HEK293 (cell line): ENCODE results near the gene MTOR.

ENCODE experiments used
- BCL11B ChIP-seq: fragments of 450-650 bp; formaldehyde crosslinking; IDR thresholded peaks from 2 replicates; pipeline ENCODE4 v1.5.1; 2016; ENCODE audit warnings: low read depth, missing biosample characterization, missing genetic modification characterization
- GLI4 ChIP-seq: fragments of 450-650 bp; formaldehyde crosslinking; IDR thresholded peaks from 2 replicates; pipeline ENCODE4 v1.5.1; 2016; ENCODE audit warnings: missing biosample characterization, missing genetic modification characterization
- ZBTB11 ChIP-seq: fragments of 450-650 bp; formaldehyde crosslinking; conservative IDR thresholded peaks from 2 replicates; pipeline ENCODE4 v1.5.1; 2016; ENCODE audit warnings: low read depth, missing biosample characterization, missing genetic modification characterization
- ZBTB21 ChIP-seq: fragments of 450-650 bp; formaldehyde crosslinking; IDR thresholded peaks from 2 replicates; pipeline ENCODE4 v1.5.1; 2017; ENCODE audit warnings: missing biosample characterization, missing genetic modification characterization
- ZBTB7A ChIP-seq: fragments of 450-650 bp; formaldehyde crosslinking; IDR thresholded peaks from 2 replicates; pipeline ENCODE4 v1.5.1; 2016; ENCODE audit warnings: low read depth, missing biosample characterization, missing genetic modification characterization
- ZBTB8A ChIP-seq: fragments of 450-650 bp; formaldehyde crosslinking; IDR thresholded peaks from 2 replicates; pipeline ENCODE4 v1.5.1; 2016; ENCODE audit warnings: missing biosample characterization, missing genetic modification characterization
- ZNF114 ChIP-seq: fragments of 450-650 bp; formaldehyde crosslinking; IDR thresholded peaks from 2 replicates; pipeline ENCODE4 v1.5.0; 2017; ENCODE audit warnings: missing biosample characterization, missing genetic modification characterization
- ZNF132 ChIP-seq: fragments of 450-650 bp; formaldehyde crosslinking; IDR thresholded peaks from 2 replicates; pipeline ENCODE4 v1.5.1; 2017; ENCODE audit warnings: missing biosample characterization, missing genetic modification characterization, borderline replicate concordance
- ZNF202 ChIP-seq: fragments of 450-650 bp; formaldehyde crosslinking; IDR thresholded peaks from 2 replicates; pipeline ENCODE4 v1.5.1; 2016; ENCODE audit warnings: missing biosample characterization, missing genetic modification characterization, borderline replicate concordance
- ZNF221 ChIP-seq: fragments of 450-650 bp; formaldehyde crosslinking; IDR thresholded peaks from 2 replicates; pipeline ENCODE4 v1.5.1; 2017; ENCODE audit warnings: missing biosample characterization, missing genetic modification characterization, borderline replicate concordance
- ZNF223 ChIP-seq: fragments of 450-650 bp; formaldehyde crosslinking; IDR thresholded peaks from 2 replicates; pipeline ENCODE4 v1.5.1; 2016; ENCODE audit warnings: missing biosample characterization, missing genetic modification characterization
- ZNF292 ChIP-seq: fragments of 450-650 bp; formaldehyde crosslinking; IDR thresholded peaks from 2 replicates; pipeline ENCODE4 v1.5.1; 2016; ENCODE audit warnings: low read depth, missing biosample characterization, missing genetic modification characterization, borderline replicate concordance
- ZNF335 ChIP-seq: fragments of 450-650 bp; formaldehyde crosslinking; conservative IDR thresholded peaks from 2 replicates; pipeline ENCODE4 v1.5.1; 2016; ENCODE audit warnings: missing biosample characterization, missing genetic modification characterization
- ZNF341 ChIP-seq: fragments of 450-650 bp; formaldehyde crosslinking; IDR thresholded peaks from 2 replicates; pipeline ENCODE4; 2016; ENCODE audit warnings: low read depth, missing biosample characterization, missing genetic modification characterization
- ZNF354C ChIP-seq: fragments of 450-650 bp; formaldehyde crosslinking; IDR thresholded peaks from 2 replicates; pipeline ENCODE4 v1.5.1; 2016; ENCODE audit warnings: missing biosample characterization, missing genetic modification characterization, low read depth, borderline replicate concordance
- ZNF416 ChIP-seq: fragments of 450-650 bp; formaldehyde crosslinking; IDR thresholded peaks from 2 replicates; pipeline ENCODE4 v1.5.1; 2016; ENCODE audit warnings: missing biosample characterization, missing genetic modification characterization
- ZNF501 ChIP-seq: fragments of 450-650 bp; formaldehyde crosslinking; IDR thresholded peaks from 2 replicates; pipeline ENCODE4 v1.5.1; 2016; ENCODE audit warnings: missing biosample characterization, missing genetic modification characterization
- ZNF518A ChIP-seq: fragments of 450-650 bp; formaldehyde crosslinking; conservative IDR thresholded peaks from 2 replicates; pipeline ENCODE4 v1.5.1; 2016; ENCODE audit warnings: low read depth, missing biosample characterization, missing genetic modification characterization
- ZNF521 ChIP-seq: fragments of 450-650 bp; formaldehyde crosslinking; IDR thresholded peaks from 2 replicates; pipeline ENCODE4 v1.5.1; 2017; ENCODE audit warnings: missing biosample characterization, mild to moderate bottlenecking, missing genetic modification characterization
- ZNF529 ChIP-seq: fragments of 450-650 bp; formaldehyde crosslinking; IDR thresholded peaks from 2 replicates; pipeline ENCODE4 v1.5.1; 2017; ENCODE audit warnings: missing genetic modification characterization, missing biosample characterization; ENCODE audit not compliant: insufficient replicate concordance
- ZNF664 ChIP-seq: fragments of 450-650 bp; formaldehyde crosslinking; IDR thresholded peaks from 2 replicates; pipeline ENCODE4 v1.5.1; 2016; ENCODE audit warnings: missing biosample characterization, missing genetic modification characterization
- ZNF830 ChIP-seq: fragments of 450-650 bp; IDR thresholded peaks from 2 replicates; pipeline ENCODE4 v1.5.0; 2018; ENCODE audit warnings: missing biosample characterization, missing genetic modification characterization, low read depth, mild to moderate bottlenecking, moderate library complexity
- ZSCAN16 ChIP-seq: fragments of 450-650 bp; formaldehyde crosslinking; IDR thresholded peaks from 2 replicates; pipeline ENCODE4 v1.5.1; 2016; ENCODE audit warnings: missing biosample characterization, missing genetic modification characterization
- ZXDB ChIP-seq: fragments of 450-650 bp; formaldehyde crosslinking; IDR thresholded peaks from 2 replicates; pipeline ENCODE4 v1.5.1; 2016; ENCODE audit warnings: missing biosample characterization, missing genetic modification characterization
- TF ChIP-seq, protein P1 (sequence below): fragments of 450-650 bp; formaldehyde crosslinking; IDR thresholded peaks from 2 replicates; pipeline ENCODE4 v1.5.1; 2016; ENCODE audit warnings: missing biosample characterization, missing genetic modification characterization
- TF ChIP-seq, protein P2 (sequence below): fragments of 450-650 bp; formaldehyde crosslinking; IDR thresholded peaks from 2 replicates; pipeline ENCODE4 v1.5.1; 2016; ENCODE audit warnings: missing biosample characterization, missing genetic modification characterization, borderline replicate concordance

The MTOR gene

GRCh38 chr1:11272832-11273594, 10.7 kb upstream of the MTOR start, which contains the start of gene UBIAD1 (continued):
- TF ChIP-seq, protein P1, sequence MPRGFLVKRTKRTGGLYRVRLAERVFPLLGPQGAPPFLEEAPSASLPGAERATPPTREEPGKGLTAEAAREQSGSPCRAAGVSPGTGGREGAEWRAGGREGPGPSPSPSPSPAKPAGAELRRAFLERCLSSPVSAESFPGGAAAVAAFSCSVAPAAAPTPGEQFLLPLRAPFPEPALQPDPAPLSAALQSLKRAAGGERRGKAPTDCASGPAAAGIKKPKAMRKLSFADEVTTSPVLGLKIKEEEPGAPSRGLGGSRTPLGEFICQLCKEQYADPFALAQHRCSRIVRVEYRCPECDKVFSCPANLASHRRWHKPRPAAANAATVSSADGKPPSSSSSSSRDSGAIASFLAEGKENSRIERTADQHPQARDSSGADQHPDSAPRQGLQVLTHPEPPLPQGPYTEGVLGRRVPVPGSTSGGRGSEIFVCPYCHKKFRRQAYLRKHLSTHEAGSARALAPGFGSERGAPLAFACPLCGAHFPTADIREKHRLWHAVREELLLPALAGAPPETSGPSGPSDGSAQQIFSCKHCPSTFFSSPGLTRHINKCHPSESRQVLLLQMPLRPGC (tag by site-specific recombination), result peak; percentile 73
- TF ChIP-seq ZNF529 (tag by site-specific recombination), result no peak
- TF ChIP-seq, protein P2, sequence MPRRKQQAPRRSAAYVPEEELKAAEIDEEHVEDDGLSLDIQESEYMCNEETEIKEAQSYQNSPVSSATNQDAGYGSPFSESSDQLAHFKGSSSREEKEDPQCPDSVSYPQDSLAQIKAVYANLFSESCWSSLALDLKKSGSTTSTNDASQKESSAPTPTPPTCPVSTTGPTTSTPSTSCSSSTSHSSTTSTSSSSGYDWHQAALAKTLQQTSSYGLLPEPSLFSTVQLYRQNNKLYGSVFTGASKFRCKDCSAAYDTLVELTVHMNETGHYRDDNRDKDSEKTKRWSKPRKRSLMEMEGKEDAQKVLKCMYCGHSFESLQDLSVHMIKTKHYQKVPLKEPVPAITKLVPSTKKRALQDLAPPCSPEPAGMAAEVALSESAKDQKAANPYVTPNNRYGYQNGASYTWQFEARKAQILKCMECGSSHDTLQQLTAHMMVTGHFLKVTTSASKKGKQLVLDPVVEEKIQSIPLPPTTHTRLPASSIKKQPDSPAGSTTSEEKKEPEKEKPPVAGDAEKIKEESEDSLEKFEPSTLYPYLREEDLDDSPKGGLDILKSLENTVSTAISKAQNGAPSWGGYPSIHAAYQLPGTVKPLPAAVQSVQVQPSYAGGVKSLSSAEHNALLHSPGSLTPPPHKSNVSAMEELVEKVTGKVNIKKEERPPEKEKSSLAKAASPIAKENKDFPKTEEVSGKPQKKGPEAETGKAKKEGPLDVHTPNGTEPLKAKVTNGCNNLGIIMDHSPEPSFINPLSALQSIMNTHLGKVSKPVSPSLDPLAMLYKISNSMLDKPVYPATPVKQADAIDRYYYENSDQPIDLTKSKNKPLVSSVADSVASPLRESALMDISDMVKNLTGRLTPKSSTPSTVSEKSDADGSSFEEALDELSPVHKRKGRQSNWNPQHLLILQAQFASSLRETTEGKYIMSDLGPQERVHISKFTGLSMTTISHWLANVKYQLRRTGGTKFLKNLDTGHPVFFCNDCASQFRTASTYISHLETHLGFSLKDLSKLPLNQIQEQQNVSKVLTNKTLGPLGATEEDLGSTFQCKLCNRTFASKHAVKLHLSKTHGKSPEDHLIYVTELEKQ (tag by site-specific recombination), result peak; percentile 36; the same call in 1 of the 2 replicates
- no peak for TF ChIP-seq GLI4 (tag by site-specific recombination)
- peak; percentile 94 for TF ChIP-seq ZNF335
- no peak for TF ChIP-seq ZNF202 (tag by site-specific recombination)
- no peak for TF ChIP-seq ZSCAN16
- TF ChIP-seq ZBTB21, result no peak
- TF ChIP-seq ZNF518A (tag by site-specific recombination), result no peak
- no peak for TF ChIP-seq ZNF354C
- no peak for TF ChIP-seq ZNF416 (tag by site-specific recombination)
- TF ChIP-seq ZBTB7A (tag by site-specific recombination), result 0 out of 2 replicates have a peak, but pooled peaks have one; percentile 36
- TF ChIP-seq ZNF341 (tag by site-specific recombination), result 0 out of 2 replicates have a peak, but pooled peaks have one; percentile 18
- TF ChIP-seq ZBTB8A (tag by site-specific recombination), result peak; percentile 94
- peak; percentile 96 for TF ChIP-seq ZXDB
- TF ChIP-seq ZNF114 (tag by site-specific recombination), result no peak
- TF ChIP-seq BCL11B (tag by site-specific recombination), result peak; percentile 71; the same call in 1 of the 2 replicates
- TF ChIP-seq ZNF292 (tag by site-specific recombination), result no peak
- TF ChIP-seq ZNF132 (tag by site-specific recombination), result no peak
- TF ChIP-seq ZNF664 (tag by site-specific recombination), result peak; percentile 5; the same call in 1 of the 2 replicates
- TF ChIP-seq ZNF501 (tag by site-specific recombination), result peak; percentile 91
- no peak for TF ChIP-seq ZNF221 (tag by site-specific recombination)
- TF ChIP-seq ZNF223 (tag by site-specific recombination), result no peak
- TF ChIP-seq ZBTB11 (tag by site-specific recombination), result peak; percentile 98
- TF ChIP-seq ZNF521 (tag by site-specific recombination), result no peak
- no peak for TF ChIP-seq ZNF830 (tag by site-specific recombination)
